Vagina (tissue), 2 donors: ENCODE results near the gene ZNF735.

Experiments used
- POLR2A ChIP-seq, 2 donors: fragments of 450-650 bp; IDR thresholded peaks; one replicate each; pipeline ENCODE4 v1.6.1; 2017; ENCODE audit warnings: antibody characterized with exemption in 2 of 2, mild to moderate bottlenecking in 2 of 2, moderate library complexity in 2 of 2
- TF ChIP-seq, protein P1 (sequence below), 3 experiments: fragments of 450-650 bp in 2 of 3; fragments of 200-600 bp in 1 of 3; sonication (generic) in 1 of 3; IDR thresholded peaks; one replicate each; pipeline ENCODE4 v1.5.1; 2017 to 2019; ENCODE audit warnings: antibody characterized with exemption in 3 of 3, mild to moderate bottlenecking in 2 of 3, moderate library complexity in 2 of 3

DNA sequence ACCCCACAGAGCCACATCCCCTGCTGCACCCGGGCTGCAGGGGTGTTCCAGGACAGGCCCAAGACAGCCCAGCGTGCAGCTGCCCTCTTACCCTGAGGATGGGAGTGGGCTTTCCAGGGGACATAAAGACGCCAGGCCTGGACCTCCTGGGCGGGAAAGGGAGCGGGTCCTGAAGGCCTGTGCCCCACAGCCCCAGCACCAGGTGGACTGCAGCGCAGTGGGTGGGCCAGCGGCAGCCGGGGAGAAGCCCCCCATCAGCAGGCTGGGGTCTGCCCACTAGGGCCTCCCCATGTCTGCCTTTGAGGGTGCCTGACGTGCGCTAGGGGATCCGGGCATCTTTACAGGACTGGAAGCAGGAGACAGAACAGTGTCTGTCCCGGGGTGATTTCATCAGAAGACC lies 22.6 kb upstream of the ZNF735 start:
- TF ChIP-seq POLR2A (IDR thresholded peaks at IDR 0.05), result no peak
- TF ChIP-seq, protein P1, sequence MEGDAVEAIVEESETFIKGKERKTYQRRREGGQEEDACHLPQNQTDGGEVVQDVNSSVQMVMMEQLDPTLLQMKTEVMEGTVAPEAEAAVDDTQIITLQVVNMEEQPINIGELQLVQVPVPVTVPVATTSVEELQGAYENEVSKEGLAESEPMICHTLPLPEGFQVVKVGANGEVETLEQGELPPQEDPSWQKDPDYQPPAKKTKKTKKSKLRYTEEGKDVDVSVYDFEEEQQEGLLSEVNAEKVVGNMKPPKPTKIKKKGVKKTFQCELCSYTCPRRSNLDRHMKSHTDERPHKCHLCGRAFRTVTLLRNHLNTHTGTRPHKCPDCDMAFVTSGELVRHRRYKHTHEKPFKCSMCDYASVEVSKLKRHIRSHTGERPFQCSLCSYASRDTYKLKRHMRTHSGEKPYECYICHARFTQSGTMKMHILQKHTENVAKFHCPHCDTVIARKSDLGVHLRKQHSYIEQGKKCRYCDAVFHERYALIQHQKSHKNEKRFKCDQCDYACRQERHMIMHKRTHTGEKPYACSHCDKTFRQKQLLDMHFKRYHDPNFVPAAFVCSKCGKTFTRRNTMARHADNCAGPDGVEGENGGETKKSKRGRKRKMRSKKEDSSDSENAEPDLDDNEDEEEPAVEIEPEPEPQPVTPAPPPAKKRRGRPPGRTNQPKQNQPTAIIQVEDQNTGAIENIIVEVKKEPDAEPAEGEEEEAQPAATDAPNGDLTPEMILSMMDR (IDR thresholded peaks at IDR 0.05), result no peak
